Activated CD4-positive, alpha-beta T cell treated with anti-CD3 and anti-CD28 coated beads, Interleukin-2, amount 50 U/mL, for 48 hours (primary cell): ENCODE results near the gene ACSF3.
A peak's percentile ranks its signal among the peaks of the same experiment; 100 is the strongest.

ENCODE experiments used
- DNase-seq, 2 experiments: peaks; one replicate each; pipeline ENCODE4 v3.0.0-alpha.2; 2020

Gene ACSF3

DNA sequence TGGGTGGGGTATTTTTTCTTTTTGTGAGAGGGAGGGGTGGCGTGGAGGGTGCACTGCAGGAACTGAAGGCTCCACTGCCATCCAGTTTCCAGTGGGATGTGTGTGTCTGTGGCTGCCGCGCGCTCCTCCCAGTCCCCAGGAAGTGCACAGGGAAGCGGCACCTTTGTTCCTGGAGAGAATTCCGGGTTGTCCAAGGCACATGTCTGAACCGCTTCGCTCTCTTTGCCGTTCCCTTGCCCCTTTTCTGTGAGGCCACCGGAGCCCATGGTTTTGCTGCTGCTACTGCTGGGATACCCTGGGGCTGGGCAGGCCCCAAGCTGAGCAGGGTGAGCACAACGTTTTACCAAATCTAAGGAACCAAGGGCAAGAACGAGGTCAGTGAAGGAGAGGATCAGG lies 19.5 kb downstream of the ACSF3 start:
- DNase-seq, result no peak

DNA sequence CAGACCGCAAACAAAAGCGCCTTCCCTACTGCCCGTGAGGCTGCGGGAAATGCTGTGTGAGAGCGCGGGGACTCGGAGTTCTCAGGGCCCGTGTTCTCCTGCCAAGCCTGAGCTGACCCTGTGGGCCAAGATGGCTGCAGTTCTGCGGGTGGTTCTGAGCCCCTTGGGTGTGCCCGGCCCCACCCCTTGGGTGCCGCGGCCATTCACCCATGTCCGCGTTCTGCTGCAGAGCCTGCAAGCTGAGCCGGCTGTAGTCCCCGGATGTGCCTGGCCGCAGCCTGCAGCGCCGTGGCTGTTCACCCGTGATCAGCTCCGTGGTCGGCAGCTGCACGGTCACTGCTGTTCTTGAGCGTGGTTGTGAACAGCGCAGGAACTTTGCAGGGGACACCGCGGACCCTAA lies 20.0 kb downstream of the ACSF3 start:
- DNase-seq, result no peak

DNA sequence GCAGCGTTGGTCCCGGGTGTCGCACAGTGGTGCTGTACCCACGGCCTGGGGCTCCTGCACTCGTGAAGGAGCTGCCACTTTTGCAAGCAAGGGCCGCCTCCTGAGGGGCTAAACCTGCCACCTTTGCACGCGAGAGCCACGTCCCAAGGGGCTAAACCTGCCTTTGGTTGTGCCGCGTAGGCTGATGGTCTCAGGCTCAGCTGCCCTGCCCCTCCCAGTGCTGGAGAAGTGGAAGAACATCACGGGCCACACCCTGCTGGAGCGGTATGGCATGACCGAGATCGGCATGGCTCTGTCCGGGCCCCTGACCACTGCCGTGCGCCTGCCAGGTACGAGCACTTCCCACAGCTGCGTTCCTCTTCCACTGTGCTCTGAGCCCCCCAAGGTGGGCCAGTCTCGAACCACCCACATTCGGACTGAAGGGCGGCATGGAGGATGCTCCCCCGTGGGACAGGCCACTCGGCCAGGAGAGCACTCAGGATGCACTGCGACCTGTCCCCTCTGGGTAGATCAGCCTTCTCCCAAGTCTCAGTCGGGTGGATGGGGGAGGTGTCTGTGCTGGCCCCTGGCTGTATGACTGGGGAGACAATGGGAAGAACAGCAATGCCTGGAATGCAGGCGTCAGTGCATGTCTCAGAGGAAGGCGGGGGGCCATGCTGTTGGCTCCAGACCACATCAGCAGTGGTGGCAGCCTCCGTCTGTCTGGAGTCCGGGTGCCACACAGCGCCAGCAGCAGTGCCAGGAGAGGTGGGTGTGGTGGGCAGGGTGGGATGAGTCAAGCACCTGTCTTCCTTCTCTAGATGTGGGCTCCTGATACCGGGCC lies 20.7 kb downstream of the ACSF3 start:
- peak; percentile 24 to 31 for DNase-seq

DNA sequence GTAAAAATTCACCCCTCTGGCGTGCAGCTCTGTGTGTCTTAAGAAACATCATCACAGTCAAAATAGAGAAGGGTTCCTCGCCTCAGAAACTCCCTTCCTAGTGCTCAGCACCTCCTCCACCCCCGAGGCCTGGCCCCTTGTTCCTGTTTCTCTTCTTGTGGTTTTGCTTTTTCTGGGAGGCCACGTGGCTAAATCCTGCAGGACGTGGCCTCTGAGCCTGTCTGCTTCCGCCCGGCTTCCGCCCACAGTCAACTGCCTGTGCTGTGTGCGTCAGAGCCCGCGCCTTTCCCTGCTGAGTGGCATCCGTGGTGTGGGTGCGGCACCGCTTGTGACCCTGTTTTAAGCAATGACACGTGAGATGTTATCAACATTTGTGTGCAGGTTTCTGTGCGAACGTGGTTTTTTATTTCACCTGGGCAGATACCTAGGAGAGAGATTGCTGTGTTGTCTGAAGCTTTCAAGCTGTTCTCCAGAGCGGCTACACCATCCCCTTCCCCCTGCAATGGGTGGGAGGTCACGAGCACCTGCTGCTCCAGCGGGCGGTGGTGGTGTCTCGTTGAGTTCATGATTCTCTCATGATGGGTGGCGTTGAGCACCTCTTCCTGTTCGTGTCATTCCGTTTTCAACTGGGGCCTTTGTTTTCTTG lies 21.7 kb downstream of the ACSF3 start:
- peak; percentile 77 to 82 for DNase-seq

DNA sequence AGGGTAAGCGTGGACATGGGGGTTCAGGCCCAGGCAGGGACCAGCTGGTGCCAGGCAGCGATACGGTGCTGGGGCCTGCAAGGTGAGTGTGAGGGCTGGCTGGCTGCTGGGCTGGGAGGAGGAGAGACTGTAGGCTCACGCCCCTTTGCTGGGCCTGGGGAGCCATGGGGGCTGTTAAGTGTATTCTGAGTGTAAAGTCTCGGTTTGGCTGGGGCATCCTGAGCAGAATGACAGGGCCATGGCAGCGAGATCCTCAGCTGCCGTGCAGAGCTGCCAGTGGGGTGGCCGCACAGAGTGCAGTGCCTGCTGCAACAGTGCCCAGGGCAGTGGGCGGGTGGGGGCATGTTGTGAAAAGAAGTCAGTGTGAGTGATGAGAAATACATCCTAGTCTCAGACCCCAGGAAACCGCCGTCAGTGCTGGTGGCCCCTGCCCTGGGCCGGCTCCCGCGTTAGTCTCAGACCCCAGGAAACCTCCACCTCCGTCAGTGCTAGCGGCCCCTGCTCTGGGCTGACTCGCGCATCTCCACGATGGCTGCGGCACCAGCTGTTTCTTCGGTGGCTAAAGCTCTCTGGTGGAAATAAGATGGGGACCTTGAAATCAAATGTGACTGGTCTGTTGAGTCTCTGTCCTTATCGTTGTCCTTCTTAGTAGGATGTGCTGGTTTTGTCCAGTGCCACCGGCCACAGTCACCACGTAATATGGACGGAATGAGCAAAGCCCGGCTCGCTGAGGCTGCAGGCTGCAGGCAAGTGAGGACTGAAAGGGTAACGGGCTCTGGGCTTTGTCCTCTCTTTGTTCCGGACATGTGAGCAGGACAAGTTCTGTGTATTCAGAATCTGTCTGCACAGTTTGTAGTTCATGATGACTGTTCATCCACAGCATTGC lies 22.9 kb downstream of the ACSF3 start:
- DNase-seq, result no peak

DNA sequence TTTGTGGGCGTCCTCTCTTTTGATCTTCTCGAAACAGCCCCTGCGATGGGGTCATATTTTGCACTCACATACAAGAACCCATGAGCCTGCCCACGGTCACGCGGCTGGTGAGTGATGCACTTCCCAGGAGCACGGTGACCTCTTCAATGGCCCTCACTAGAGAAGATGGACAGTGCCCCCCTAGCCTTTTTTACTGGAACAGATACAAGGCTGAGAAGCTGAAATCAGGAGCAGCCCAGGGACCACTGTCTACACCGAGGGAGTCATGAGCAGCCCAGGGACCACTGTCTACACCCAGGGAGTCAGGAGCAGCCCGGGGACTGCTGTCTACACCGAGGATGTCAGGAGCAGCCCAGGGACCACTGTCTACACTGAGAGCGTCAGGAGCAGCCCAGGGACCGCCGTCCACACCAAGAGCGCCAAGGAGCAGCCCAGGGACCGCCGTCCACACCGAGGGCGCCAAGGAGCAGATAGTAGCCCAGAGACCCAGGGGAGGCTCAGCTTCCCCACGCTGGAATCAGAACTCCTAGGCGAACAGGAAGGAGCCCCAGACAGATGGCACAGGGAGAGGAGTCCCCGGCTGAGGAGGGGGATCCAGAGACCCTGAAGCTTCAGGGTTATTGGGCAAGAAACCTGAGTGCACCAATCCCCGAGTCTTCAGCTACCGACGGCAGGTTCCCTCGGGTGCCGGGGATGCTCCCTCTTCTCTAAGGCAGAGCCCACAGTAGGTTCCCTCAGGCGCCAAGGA lies 23.7 kb downstream of the ACSF3 start:
- DNase-seq, result no peak

DNA sequence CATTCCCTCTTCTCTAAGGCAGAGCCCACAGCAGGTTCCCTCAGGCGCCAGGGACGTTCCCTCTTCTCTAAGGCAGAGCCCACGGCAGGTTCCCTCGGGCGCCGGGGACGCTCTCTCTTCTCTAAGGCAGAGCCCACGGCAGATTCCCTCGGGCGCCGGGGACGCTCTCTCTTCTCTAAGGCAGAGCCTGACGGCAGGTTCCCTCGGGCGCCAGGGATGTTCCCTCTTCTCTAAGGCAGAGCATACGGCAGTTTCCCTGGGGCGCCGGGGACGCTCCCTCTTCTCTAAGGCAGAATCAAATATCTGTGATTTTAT lies 24.3 kb downstream of the ACSF3 start:
- no peak for DNase-seq

DNA sequence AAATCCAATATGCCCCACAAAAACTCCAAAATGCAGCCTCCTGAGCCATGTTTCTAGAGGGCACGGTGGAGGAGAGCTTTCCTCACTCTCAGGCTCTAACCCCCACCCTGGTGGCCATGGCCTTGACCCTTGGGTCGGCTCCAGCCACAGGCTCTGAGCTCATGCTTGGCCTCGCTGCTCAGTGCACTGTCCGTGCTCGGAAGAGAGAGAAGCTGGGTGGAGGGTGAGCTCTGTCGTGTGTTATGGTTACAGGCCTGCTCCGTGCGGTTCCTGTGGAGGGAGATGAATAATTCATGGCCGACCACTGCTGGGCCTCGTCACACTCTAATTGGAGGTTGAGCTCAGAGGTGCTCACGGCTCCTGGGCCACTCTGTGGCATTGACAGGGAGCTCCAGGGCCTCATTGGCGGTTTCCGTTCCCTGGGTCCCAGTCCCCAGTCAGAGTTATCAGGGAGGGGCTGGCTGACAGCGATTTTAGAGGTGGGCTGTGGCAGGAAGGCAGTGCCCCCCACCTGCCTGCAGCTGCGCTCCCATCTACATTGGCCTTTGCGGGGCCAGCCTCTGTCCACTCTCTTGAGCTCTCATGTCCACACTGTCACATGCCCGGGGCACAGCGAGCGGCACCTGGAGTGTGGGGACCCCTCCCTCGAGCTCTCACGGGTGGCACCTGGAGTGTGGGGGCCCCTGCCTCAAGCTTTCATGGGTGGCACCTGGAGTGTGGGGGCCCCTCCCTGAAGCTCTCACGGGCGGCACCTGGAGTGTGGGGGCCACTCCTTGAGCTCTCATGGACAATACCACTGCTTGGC lies 24.9 kb downstream of the ACSF3 start:
- DNase-seq, result no peak

DNA sequence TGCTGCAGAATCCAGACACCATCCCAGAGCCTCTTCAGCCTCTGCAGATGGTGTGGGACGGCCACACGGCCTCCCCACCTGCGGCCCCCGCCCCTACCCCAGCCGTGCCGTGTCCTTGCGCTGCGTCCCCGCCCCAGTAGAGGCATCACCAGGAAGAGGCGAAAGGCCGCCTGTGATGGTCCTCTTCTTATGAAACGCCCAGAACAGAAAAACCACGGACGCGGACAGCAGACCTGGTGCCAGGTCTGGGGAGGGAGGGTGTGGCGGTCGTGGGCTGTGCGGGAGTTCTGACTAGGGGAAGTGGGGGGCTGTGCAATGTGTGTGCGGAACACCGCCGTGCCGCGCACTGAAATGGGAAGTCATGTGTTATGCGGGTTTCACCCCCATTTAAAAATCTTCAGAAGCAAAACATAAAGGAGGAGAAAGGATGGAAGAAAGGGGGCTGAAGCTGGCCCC lies 25.5 kb downstream of the ACSF3 start:
- no peak for DNase-seq

DNA sequence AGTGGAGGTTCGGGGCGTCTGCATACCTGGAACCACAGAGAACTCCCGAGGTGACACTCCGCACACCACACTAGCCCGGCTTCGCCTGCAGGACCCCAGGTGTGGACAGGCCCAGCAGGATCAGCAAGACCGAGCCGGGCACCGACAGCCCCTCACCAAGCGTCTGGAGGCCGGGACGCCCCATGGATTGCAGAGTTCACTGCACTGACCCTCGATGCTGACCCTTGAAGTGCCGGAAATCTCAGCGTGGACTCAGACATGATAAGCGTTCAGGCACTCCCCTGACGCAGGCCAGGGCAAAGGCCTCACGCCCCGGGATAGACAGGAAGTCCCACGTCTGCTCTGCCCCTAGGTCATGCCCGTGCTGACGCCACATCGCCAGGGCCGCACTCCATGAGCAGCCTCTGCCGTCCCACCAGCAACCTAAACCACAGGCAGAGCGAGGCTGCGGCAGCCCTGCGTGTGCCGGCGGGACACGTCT lies 26.0 kb downstream of the ACSF3 start:
- no peak for DNase-seq

DNA sequence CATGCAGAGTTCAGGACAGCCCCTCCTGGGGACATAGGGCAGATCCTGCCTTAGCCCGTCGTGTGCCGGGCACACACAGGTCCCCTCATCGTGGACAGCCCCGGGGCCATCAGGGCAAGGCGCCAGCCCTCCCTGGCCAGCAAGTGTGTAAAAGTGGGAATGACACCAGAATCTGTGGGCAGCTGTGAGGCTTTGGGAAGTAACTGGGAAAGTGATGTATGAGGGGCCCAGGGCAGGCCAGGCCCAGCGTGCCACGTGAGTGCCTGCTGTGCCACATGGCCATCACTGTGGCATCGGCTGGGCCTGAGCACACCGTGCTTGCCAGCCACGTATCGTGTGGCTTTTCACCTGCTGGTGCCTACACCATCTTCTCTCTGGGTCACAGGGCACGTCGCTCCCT lies 26.6 kb downstream of the ACSF3 start:
- no peak for DNase-seq

DNA sequence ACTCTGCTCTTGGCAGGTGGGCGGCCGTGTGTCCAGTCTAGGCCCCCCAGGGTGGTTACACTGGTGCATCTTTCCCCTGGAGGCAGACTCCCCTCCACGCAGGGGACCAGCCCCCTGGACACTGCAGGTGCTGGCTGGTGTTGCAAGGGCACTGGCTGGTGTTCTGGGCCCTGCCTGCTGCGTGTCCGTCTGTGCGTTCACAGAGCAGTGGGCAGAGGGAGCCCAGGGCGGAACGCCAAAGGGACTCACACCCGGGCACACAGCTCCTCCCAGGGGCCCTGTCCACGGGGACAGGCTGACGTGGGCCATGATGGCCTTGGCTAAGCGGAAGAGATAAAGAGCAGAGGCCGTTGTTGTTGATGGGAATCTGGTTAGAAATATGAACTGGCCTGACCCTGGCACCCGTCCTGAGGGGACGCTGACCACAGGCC lies 27.3 kb downstream of the ACSF3 start:
- no peak for DNase-seq

DNA sequence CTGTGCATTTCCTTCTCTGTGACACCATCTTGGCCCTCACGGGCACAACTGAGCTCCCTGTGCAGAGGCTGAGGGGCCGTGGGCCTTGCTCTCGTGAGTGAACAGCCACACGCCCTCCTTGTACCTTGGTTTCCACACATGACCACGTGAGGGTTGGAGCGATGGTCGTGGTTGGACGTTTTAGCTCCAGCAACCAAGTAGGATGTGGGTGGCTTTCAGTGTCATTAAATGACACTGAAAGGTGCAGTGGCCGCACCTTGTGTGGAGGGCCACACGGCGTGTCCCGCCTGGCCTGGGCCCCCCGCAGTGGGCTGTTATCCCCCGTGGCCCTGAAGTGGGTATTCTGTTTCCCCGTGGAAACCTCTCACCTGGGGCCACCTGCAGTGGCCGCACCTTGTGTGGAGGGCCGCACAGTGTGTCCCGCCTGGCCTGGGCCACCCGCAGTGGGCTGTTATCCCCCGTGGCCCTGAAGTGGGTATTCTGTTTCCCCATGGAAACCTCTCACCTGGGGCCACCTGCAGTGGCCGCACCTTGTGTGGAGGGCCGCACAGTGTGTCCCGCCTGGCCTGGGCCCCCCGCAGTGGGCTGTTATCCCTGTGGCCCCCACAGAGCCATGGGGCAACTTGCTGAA lies 28.2 kb downstream of the ACSF3 start:
- no peak for DNase-seq

DNA sequence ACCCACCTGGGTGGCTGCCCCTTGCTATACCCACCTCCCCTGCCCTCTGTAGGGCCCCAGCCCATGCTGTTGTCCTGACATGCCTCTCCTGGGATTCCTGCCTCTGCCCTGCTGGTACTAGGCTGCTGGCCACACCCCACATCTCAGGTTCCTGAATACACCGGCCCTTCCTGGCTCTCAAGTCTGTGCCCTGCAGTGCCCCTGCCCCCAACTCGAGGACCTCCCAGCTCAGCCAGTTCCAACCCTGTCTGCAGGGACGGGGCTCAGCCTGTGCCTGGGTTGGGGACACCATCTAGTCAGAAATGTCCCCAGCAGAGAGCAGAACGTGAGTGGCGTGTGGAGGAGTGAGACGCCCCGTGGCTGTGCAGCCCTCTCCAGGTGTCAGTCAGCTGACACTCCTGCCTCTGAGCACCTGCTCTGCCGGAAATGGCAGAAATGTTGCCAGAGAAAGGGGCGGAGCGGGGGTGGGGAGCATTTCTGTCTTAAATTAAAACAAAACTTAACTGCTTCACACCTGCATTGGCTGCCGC lies 28.7 kb downstream of the ACSF3 start:
- peak in 1 of 2 experiments; percentile 29 for DNase-seq

DNA sequence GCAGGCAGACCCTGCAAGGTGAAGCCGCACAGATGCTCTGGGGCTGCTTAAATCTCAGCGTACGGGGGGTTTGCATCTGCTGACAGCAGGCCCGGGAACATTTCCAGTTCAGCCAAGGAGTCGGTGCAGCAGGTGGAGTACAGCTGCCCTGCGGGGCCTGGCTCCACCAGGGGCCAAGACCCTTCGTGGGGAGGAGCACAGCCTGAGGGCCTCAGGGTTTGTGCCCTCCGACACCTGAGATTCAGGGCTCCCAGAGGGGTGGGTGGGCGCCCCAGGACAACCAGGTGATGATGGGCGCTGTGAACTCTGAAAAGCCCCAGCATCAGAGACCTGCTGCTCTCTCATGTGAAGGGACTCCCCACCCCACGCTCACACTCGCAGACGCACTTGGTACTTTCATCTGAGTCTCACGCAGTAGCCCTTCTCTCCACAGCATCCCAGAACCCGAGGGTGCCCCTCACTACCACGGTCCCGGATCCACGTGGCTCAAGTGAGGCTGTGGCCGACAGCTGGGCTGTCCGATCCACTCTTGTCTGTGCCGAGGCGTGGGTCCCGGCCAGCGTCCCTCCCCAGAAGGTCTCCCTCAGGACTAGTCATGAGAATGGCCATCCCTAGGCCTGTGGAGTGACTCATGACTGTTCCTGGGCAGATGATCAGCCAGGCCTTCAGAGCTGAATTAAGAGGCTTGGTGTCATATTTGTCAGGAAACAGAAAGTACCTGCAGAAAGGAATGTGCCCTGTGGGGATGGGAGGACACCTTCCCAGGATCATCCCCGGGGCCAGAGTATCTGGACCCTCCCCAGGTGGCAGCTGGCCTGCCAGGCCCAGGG lies 29.6 kb downstream of the ACSF3 start:
- no peak for DNase-seq

DNA sequence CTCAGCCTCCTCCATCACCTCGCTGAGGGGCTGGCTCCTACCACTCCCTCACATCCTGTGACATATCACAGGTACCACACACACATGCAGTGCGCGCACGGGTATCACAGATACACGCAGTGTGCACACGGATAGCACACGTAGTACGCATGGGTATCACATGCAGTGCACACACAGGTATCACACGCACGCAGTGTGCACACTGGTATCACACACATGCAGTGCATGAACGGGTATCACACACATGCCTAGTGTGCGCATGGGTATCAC lies 30.1 kb downstream of the ACSF3 start:
- DNase-seq, result no peak

DNA sequence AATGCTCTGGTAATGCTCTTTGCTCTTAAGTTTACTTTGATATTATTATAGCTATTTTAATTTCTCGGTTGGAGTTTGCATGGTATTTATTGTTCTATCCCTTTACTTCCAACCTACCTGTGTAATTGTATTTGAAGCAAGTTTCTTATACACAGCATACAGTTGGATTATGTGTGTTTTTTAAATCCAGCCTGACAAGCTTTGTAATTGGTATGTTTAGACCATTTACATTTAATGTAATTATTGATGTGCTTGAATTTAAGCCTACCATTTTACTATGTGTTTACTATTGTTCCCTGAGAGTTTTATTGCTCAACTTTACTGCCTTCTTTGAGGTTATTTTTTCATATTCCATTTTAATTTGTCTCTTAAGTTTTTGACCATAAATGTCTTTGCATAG lies 35.7 kb downstream of the ACSF3 start:
- no peak for DNase-seq

DNA sequence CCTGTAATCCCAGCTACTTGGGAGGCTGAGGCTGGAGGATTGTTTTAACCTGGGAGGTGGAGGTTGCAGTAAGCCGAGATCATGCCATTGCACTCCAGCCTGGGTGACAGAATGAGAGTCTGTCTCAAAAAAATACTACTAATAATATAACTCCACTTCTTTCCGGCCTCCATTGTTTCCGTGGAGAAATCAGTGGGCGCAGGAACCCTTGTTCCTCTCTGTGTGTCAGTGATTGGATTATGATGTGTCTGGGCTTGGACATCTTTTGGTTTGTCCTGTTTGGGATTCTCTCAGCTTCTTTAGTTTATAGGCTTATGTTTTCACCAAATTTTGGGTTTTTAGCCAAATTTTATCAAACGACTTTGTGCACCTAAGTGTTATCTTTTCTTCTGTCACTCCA lies 36.8 kb downstream of the ACSF3 start:
- no peak for DNase-seq

DNA sequence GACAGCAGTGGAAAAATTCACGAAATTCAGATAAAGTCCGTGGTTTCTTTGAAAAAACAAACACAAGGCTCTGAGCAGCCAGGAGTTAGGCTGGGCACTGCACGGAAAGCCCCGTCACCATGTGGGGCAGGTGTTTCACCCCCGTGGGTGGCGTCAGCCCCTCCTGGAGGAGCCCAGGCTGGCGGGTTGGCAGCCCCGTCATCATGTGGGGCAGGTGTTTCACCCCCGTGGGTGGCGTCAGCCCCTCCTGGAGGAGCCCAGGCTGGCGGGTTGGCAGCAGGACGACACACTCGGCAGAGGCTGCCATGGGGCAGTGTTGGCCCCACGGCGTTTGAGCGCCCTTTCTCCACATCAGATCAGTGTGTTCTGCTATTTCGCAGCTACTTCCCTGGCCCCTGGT lies 38.1 kb downstream of the ACSF3 start:
- DNase-seq, result no peak

DNA sequence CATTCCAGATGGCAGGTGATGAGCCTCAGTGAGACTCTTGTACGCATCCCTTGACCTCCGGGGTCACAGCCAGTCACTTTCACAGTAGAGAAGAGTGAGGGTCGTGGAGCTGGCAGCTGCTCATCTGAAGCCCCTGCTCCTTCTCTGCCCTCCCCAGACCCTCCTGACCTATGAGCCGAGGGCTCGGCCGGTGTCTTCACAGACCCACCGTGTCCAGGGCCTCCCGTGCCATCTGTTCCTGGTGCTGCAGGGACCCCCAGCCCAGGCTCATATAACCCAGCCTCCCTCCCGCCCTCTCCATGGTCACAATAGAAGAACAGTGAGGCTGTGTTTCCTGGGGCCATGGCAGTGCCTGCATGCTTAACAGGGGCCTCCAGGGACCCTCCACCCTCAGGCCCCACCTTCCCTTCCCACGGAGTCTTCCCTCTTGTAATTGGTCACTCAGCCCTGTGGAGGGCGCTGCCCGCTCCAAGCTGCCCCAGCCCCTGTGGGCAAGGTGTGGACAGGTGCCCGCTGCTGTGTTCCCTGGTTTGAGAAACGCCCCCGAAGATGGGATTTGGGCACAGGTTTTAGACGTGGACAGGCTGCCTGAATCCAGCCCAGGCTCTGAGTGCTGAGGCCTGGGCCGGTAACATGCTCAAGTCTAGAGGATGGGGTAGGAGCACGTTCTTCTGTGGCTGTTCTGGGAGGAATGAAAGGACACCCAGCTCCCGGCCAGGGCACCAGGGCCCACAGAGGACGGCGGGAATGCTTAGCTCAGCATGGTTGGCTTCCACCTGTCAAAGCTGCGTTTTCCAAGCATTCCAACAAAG lies 38.7 kb downstream of the ACSF3 start:
- DNase-seq, result no peak
